Mammary epithelial cell (primary cell): ENCODE results near the gene SAT2.

Source experiments
- EZH2 ChIP-seq: IDR thresholded peaks from 2 replicates; pipeline ENCODE4 v1.6.1; 2012; ENCODE audit warnings: low read length, inconsistent platforms, borderline replicate concordance
- TF ChIP-seq, protein P1 (sequence below), 2 donors: IDR thresholded peaks in 1 of 2; conservative IDR thresholded peaks in 1 of 2; 2 replicates each; pipeline ENCODE4 v1.5.1; 2011 to 2012; ENCODE audit warnings: inconsistent platforms in 2 of 2, low read length in 2 of 2, mild to moderate bottlenecking in 2 of 2, control low read depth in 1 of 2, low read depth in 1 of 2; ENCODE audit not compliant: insufficient read depth in 1 of 2; ENCODE audit errors: extremely low read depth in 1 of 2

DNA sequence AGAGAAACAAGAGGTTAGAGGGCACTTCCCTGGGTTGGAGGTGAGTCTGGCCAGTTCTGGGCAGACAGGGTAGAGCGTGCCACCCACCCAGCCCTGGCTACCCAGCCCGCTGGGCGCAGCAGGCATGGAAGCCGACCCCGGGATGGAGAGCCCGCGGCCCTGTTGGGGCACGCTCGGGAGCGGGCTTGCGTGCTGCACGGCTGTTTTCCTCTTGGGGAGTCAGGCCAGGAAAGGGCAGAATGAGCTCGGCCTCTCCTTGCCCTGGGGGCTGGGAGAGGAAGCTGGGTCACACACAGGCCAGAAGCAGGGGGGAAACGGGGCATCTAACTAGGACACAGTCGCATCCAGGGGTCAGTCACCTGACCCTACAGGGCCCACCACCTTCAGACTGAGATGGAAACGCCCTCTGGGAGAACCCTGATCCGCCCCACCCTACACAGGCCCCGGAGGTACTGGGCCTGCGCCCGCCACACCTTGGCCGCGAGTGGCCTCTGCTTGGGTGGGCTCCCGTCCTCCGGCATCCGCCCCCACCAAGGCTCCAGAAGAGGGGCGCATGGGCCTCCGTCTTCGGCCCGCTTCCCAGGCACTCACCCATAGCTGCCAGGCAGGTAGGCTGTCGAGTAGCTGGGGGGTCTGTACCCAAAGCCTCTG is 38.9 kb downstream of the SAT2 start:
- TF ChIP-seq, protein P1, sequence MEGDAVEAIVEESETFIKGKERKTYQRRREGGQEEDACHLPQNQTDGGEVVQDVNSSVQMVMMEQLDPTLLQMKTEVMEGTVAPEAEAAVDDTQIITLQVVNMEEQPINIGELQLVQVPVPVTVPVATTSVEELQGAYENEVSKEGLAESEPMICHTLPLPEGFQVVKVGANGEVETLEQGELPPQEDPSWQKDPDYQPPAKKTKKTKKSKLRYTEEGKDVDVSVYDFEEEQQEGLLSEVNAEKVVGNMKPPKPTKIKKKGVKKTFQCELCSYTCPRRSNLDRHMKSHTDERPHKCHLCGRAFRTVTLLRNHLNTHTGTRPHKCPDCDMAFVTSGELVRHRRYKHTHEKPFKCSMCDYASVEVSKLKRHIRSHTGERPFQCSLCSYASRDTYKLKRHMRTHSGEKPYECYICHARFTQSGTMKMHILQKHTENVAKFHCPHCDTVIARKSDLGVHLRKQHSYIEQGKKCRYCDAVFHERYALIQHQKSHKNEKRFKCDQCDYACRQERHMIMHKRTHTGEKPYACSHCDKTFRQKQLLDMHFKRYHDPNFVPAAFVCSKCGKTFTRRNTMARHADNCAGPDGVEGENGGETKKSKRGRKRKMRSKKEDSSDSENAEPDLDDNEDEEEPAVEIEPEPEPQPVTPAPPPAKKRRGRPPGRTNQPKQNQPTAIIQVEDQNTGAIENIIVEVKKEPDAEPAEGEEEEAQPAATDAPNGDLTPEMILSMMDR (conservative IDR thresholded peaks at IDR 0.05 in 1 of 2, IDR thresholded peaks at IDR 0.05 in 1 of 2; ENCODE audit: extremely low read depth in 1 of 2, insufficient read depth in 1 of 2, low read depth in 1 of 2, low read length in 2 of 2): no peak
- TF ChIP-seq EZH2: no peak
